ENCODE results near the gene GABBR2. TPM values are rescaled to one million over a fixed set of nuclear protein-coding genes. Genes with fewer than 3 reads are reported as not detected.
"Not testable (repeated sequence)": the region's sequence is repeated elsewhere in the genome, so short reads cannot be mapped to it uniquely, and the experiment has no call there.

GABBR2 gene
- total RNA-seq, 1 donor from 2014 or later, result not detected

DNA sequence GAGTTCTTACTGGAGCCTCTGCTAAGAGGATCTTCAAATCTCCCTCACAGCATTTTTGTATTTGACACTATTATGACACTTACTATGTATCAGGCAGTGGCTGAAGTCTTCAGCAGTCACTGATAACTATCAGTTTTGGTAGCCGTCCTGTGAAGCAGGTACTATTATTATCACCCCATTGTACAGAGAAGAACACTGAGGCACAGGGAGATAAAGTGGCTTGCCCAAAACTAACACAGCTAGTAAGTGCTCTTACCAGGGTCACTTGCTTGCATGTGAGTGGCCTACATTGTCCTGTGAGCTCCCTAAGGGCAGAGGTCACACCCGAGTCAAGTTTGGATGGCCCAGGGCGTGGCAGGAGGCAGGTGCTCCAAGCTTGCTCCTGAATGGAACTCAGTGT is 16.8 kb downstream of the GABBR2 start:
- intact Hi-C loops (cut with micrococcal nuclease), result no loop called here
- Mint-ChIP-seq H3K27me3 (ENCODE audit: low read depth) (peaks cover 7% of the 10 kb centered on the region), H3K36me3 (ENCODE audit: low read depth) (no peaks in the 10 kb centered on the region), H3K4me1 (ENCODE audit: low read depth) (no peaks in the 10 kb centered on the region), H3K27ac (no peak overlapping the region), H3K9me3 (no peaks in the 10 kb centered on the region), H3K4me3 (ENCODE audit: low read depth) (no peak overlapping the region)
- DNase-seq (ENCODE audit: low spot score), result no peak

DNA sequence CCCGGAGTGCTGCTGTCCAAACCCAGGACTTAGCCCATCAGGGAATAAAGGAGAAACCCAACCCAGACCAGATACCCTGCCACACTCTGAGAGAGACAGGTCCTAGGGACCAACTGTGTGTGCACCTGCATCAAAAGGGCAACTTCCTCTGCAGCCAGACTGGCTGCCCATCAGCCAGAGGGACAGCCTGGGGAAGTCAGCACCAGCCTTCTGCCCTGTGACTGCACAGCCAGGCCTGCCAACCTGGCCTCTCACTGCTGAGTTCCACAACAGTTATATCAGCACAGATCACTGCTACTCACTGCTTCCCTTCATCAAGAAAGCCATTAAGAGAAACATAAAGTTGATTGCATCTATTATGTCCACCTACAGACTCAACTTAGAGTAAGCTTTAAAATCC is 18.0 kb downstream of the GABBR2 start:
- H3K9me3 Mint-ChIP-seq, result no peaks in the 10 kb centered on the region
- H3K27ac Mint-ChIP-seq, result no peak overlapping the region
- peaks cover 7% of the 10 kb centered on the region for H3K27me3 Mint-ChIP-seq (ENCODE audit: low read depth)
- no peak for DNase-seq (ENCODE audit: low spot score)
- no peaks in the 10 kb centered on the region for H3K36me3 Mint-ChIP-seq (ENCODE audit: low read depth)
- intact Hi-C loops (cut with micrococcal nuclease), result no loop called here
- no peak overlapping the region for H3K4me3 Mint-ChIP-seq (ENCODE audit: low read depth)
- H3K4me1 Mint-ChIP-seq (ENCODE audit: low read depth), result no peaks in the 10 kb centered on the region

DNA sequence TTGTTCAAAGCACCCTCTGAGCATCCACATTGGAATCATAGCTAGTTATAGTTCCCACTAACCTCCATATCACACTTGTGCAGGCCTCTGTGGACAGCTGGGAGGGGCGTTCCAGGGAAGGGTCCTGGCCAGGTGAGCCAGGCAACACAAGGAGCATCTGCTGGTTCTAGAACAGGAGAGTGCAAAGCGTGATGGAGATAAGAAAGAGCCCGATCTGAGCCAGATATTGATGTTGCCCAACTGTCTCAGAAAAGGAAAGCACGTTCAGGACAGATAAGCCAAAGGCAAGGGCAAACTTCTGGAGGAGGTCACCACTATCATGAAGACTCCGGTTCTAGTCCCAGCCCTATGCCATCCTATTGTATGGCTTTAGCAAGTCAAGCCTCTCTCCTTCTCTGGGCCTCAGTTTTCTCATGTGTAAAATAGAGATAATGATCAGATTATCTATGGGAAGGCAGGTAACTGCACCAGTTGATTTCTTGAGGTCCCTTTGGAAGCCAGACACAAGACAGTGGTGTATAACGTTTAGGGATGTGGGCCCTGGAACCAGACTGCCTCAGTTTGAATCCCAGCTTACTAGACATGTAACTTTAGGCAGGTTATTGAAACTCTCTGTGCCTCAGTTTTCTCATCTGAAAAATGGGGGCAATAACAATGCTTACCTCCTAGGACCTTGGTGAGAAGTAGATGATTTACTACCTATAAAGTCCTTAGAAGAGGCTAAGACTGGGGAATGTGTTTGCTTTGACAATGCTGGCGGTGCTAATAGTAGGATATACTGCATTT is 19.8 kb downstream of the GABBR2 start:
- H3K36me3 Mint-ChIP-seq (ENCODE audit: low read depth), result no peaks in the 10 kb centered on the region
- DNase-seq (ENCODE audit: low spot score), result no peak
- H3K27me3 Mint-ChIP-seq (ENCODE audit: low read depth), result peaks cover 7% of the 10 kb centered on the region
- intact Hi-C loops (cut with micrococcal nuclease), result no loop called here
- H3K4me3 Mint-ChIP-seq (ENCODE audit: low read depth), result no peak overlapping the region
- H3K27ac Mint-ChIP-seq, result no peak overlapping the region
- H3K9me3 Mint-ChIP-seq, result no peaks in the 10 kb centered on the region
- H3K4me1 Mint-ChIP-seq (ENCODE audit: low read depth), result no peaks in the 10 kb centered on the region

DNA sequence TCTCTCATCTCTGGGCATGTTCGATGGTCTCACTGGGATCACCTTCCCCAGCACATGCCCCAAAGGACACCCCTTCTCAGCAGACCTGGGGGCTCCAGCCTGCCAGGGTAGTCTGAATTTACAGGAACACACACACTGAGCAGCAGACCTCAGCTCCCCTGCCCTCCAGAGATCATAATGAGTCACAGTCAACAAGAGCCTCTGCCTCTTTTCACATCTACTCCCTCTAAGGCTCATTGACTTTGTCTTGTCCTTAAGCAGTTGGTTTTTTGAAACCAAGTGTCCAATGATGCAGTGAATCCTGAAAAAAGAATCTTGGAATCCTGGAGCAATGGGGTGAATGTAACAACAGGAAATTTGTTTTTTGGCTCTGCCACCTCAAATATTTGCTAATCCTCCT is 20.8 kb downstream of the GABBR2 start:
- H3K27me3 Mint-ChIP-seq (ENCODE audit: low read depth), result peaks cover 7% of the 10 kb centered on the region

DNA sequence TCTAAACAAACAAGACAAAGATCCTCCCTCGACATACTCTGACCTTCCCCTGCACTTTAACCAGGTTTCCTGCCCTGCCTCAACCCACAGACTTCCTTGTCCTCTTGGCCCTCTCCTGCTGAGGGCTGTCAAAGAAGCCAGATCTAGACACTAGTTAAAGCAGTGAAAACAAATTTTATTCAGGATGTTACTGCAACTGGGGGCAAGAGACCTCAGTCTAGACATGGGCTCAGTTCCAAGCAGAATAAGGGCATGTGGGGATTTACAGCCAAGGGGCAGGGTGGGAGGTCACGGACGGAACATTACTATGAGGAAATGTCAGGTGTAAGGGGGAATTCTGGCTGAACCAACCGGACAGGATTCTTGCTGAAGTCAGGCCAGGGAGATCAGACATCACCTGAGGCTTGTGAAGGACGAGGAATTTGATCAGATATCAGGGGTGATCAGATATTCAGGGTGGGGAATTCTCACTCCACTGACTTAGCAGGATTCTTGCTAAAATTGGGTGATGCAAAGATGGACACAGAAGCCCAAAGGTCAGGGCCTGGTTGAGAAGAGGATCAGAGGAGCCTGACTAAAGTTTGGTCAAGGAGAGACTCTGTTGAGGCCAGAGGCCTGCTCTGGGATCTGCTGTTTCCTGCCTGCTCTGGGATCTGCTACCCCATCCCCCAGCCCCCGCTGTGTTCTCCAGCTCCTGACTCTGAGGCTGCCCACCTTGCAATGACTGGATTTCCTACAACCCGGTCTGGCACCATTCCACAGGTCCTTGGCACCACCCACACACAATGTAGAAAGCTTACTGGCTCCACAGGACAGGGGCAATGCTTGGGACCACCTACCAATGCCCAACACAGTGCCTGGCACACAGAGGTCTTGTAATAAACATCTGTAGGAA is 21.5 kb downstream of the GABBR2 start:
- H3K36me3 Mint-ChIP-seq (ENCODE audit: low read depth), result no peaks in the 10 kb centered on the region
- peaks cover 7% of the 10 kb centered on the region for H3K27me3 Mint-ChIP-seq (ENCODE audit: low read depth)
- H3K9me3 Mint-ChIP-seq, result no peaks in the 10 kb centered on the region
- H3K4me1 Mint-ChIP-seq (ENCODE audit: low read depth), result no peaks in the 10 kb centered on the region
- no peak for DNase-seq (ENCODE audit: low spot score)
- intact Hi-C loops (cut with micrococcal nuclease), result no loop called here
- H3K4me3 Mint-ChIP-seq (ENCODE audit: low read depth), result no peak overlapping the region
- no peak overlapping the region for H3K27ac Mint-ChIP-seq

More for the DNA sequence above, 20.8 kb downstream of the GABBR2 start:
- H3K27ac Mint-ChIP-seq, result no peak overlapping the region
- intact Hi-C loops (cut with micrococcal nuclease), result no loop called here
- no peaks in the 10 kb centered on the region for H3K4me1 Mint-ChIP-seq (ENCODE audit: low read depth)
- no peaks in the 10 kb centered on the region for H3K9me3 Mint-ChIP-seq
- H3K4me3 Mint-ChIP-seq (ENCODE audit: low read depth), result no peak overlapping the region
- no peaks in the 10 kb centered on the region for H3K36me3 Mint-ChIP-seq (ENCODE audit: low read depth)
- DNase-seq (ENCODE audit: low spot score), result no peak

DNA sequence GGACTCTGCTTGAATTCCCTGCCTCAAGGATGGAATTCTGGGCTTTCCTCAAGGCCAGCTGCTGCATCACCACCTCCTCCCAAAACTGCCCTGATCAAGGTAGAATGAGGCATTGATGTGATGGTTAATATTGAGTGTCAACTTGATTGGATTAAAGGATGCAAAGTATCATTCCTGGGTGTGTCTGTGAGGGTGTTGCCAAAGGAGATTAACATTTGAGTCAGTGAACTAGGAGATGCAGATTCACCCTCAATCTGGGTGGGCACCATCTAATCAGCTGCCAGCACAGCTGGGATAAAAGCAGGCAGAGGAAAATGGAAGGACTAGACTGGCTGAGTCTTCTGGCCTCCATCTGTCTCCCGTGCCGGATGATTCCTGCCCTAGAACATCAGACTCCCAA is 23.9 kb downstream of the GABBR2 start:
- not testable (repeated sequence) for H3K9me3 Mint-ChIP-seq; H3K4me3 Mint-ChIP-seq (ENCODE audit: low read depth); DNase-seq (ENCODE audit: low spot score)

DNA sequence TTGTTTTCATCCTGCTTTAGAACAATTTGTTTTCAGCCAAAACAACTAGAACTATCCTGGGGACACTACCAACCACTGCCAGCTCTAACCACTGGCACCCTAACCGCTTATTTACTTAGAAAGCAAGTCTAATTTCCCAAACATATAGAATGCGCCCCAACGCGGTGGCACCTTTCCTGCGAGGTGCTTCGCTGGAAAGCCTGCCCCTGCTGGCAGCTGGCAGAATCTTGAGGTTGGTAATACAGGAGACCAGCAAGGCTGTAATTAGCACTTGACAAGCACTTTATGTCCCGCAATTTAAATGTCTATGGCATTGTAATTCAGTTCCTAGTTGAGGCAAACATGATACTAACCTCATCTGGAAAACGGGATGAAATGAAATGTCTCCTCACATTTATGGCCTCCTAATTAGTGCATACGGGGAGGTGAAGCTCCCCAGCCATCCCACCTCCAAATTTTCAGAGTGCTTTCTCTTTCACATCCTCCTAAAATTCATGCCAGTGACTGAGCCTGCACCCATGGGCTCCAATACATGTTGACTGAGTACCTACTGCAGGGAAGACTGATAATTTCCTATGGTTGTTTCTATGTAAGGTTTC is 30.4 kb downstream of the GABBR2 start:
- no peaks in the 10 kb centered on the region for H3K9me3 Mint-ChIP-seq
- no peak overlapping the region for H3K4me3 Mint-ChIP-seq (ENCODE audit: low read depth)
- DNase-seq (ENCODE audit: low spot score), result no peak
- no peaks in the 10 kb centered on the region for H3K36me3 Mint-ChIP-seq (ENCODE audit: low read depth)
- H3K4me1 Mint-ChIP-seq (ENCODE audit: low read depth), result no peaks in the 10 kb centered on the region
- H3K27ac Mint-ChIP-seq, result no peak overlapping the region
- peaks cover 23% of the 10 kb centered on the region for H3K27me3 Mint-ChIP-seq (ENCODE audit: low read depth)
- intact Hi-C loops (cut with micrococcal nuclease), result no loop called here

More for the DNA sequence above, 23.9 kb downstream of the GABBR2 start:
- H3K4me1 Mint-ChIP-seq (ENCODE audit: low read depth); H3K27ac Mint-ChIP-seq; intact Hi-C loops (cut with micrococcal nuclease); H3K36me3 Mint-ChIP-seq (ENCODE audit: low read depth); H3K27me3 Mint-ChIP-seq (ENCODE audit: low read depth): not testable (repeated sequence)

DNA sequence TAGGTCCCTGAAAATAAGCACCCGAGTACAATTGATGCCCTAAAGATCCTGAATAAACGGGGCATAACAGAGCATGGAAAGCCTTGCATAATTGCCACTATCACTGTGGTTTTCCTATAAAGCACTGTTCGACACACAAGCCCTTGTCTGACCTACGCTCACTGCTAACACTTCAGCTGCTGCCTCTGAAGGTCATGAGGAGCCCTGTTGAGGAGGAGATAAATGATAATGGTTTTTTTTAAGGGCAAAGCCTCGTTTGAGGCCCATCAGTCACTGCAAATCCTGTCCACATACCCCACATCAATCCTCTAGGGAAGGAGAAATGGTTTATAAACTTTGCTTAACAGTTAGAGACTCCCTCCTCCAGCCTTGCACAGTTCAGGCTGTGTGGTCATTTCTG is 35.1 kb downstream of the GABBR2 start:
- Mint-ChIP-seq H3K36me3 (ENCODE audit: low read depth) (no peaks in the 10 kb centered on the region), H3K27ac (no peak overlapping the region), H3K27me3 (ENCODE audit: low read depth) (peaks cover 15% of the 10 kb centered on the region), H3K4me3 (ENCODE audit: low read depth) (no peak overlapping the region), H3K4me1 (ENCODE audit: low read depth) (no peaks in the 10 kb centered on the region), H3K9me3 (no peaks in the 10 kb centered on the region)
- no peak for DNase-seq (ENCODE audit: low spot score)
- intact Hi-C loops (cut with micrococcal nuclease), result no loop called here

DNA sequence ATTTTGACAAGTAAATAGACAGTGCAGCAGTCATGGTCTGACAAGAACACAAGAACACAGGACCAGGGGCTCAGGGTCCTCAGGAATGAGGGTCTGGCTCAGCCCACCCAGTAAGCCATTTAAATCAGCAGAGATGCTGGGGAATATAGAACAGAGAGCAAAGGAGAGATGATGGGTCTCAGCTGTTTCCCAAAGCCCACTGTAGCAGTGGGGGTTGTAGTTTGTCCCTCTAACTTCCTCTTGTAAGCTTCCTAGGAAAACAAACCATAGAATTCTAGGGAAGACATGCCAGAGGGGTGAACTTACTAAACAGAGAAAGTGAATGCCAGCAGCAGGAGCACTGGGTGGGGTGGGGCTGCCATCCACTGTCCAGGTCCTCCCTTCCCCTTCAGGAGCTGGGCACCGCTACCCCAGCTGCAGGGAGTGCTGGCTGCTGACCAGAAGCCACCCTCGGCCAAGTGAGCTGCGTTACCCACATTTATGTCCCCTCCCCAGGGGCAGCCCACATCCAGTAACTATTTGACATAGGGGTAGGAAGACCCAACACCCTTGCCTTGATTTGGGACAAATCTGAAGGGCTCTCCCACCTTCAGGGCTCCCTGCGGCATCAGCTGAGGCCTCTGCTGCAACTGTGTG is 41.6 kb downstream of the GABBR2 start:
- no peak for DNase-seq (ENCODE audit: low spot score)
- Mint-ChIP-seq H3K9me3 (no peaks in the 10 kb centered on the region), H3K27me3 (ENCODE audit: low read depth) (peaks cover 1% of the 10 kb centered on the region), H3K36me3 (ENCODE audit: low read depth) (no peaks in the 10 kb centered on the region), H3K4me3 (ENCODE audit: low read depth) (no peak overlapping the region), H3K27ac (no peak overlapping the region), H3K4me1 (ENCODE audit: low read depth) (no peaks in the 10 kb centered on the region)
- intact Hi-C loops (cut with micrococcal nuclease), result no loop called here

DNA sequence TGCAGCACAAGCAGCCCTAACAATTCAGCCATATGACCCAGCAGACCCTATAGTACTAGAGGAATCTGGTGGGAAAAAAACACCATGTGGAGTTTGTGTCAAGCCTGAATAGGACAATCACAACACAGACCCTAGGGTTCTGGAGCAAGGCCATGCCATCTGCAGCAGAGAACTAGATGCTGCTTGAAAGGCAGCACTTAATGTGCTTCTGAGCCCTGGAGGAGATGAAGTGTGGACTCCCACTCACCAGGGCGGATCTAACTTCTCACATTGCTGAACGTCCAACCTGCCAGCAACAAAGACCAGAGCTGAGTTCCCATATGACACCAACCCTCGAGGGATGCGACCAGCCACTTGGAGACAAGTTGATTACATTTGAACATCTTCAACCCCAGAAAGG is 43.2 kb downstream of the GABBR2 start:
- Mint-ChIP-seq H3K4me1 (ENCODE audit: low read depth) (no peaks in the 10 kb centered on the region), H3K4me3 (ENCODE audit: low read depth) (no peak overlapping the region), H3K9me3 (no peaks in the 10 kb centered on the region), H3K36me3 (ENCODE audit: low read depth) (no peaks in the 10 kb centered on the region), H3K27me3 (ENCODE audit: low read depth) (peaks cover 5% of the 10 kb centered on the region), H3K27ac (no peak overlapping the region)
- DNase-seq (ENCODE audit: low spot score), result no peak
- intact Hi-C loops (cut with micrococcal nuclease), result no loop called here

DNA sequence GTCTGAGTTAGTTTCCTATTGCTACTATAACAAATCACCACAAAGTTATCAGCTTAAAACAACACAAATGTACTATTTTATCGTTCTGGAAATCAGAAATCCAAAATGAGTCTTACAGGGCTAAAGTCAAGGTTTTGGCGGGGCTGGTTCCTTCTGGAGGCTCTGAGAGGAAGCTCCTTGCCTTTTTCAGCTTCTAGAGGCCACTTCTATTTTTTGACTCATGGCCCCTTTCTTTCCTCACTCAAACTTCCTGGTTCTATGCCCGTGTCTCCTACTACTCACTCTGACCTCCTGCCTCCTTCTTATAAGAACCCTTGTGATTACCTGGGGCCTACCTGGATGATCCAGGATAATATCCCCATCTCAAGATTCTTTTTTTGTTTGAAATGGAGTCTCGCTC is 48.2 kb downstream of the GABBR2 start:
- no peaks in the 10 kb centered on the region for H3K4me1 Mint-ChIP-seq (ENCODE audit: low read depth)
- no peak overlapping the region for H3K4me3 Mint-ChIP-seq (ENCODE audit: low read depth)
- peaks cover 6% of the 10 kb centered on the region for H3K27me3 Mint-ChIP-seq (ENCODE audit: low read depth)
- no peaks in the 10 kb centered on the region for H3K9me3 Mint-ChIP-seq
- DNase-seq (ENCODE audit: low spot score), result no peak
- H3K27ac Mint-ChIP-seq, result no peak overlapping the region
- no peaks in the 10 kb centered on the region for H3K36me3 Mint-ChIP-seq (ENCODE audit: low read depth)
- intact Hi-C loops (cut with micrococcal nuclease), result no loop called here

DNA sequence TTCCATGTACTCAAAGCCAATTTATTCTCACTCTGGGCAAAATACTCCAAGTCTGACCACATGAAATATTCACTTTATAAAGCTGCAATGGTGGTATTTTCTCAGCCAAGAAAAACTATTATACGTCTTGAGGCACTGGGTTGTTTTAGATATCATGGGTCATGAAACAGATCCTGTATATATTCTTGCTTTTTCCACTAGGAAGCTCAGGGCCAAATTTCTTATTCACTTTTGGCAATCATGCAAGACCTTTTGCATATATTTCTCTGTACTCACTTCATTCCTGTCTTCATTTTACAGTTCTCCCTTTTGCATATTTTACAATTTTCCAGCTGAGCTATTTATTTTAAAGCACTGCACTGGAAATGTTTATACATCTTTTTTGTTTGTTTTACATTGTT is 49.8 kb downstream of the GABBR2 start:
- Mint-ChIP-seq H3K27me3 (ENCODE audit: low read depth) (peaks cover 9% of the 10 kb centered on the region), H3K27ac (no peak overlapping the region), H3K4me1 (ENCODE audit: low read depth) (no peaks in the 10 kb centered on the region), H3K4me3 (ENCODE audit: low read depth) (no peak overlapping the region), H3K36me3 (ENCODE audit: low read depth) (no peaks in the 10 kb centered on the region), H3K9me3 (no peaks in the 10 kb centered on the region)
- no peak for DNase-seq (ENCODE audit: low spot score)
- intact Hi-C loops (cut with micrococcal nuclease), result no loop called here

All from activated T-helper 2 cell treated with anti-CD3 and anti-CD28 coated beads, Interferon-gamma antibody, Interleukin-2, Interleukin-4, amounts not matched to agents 10 μg/mL and 5 μg/mL and 100 μg/mL, durations not matched to agents 14 hours and 24 hours and 36 hours (primary cell).